ENCODE measurements around the gene PHLDA1. TPM values are rescaled to one million over a fixed set of nuclear protein-coding genes. Genes with fewer than 3 reads are reported as not detected.
"Not testable (repeated sequence)": the region's sequence is repeated elsewhere in the genome, so short reads cannot be mapped to it uniquely, and the experiment has no call there.

The PHLDA1 gene
- total RNA-seq, 1 experiment from 2014 or later, result 4.9 TPM

DNA sequence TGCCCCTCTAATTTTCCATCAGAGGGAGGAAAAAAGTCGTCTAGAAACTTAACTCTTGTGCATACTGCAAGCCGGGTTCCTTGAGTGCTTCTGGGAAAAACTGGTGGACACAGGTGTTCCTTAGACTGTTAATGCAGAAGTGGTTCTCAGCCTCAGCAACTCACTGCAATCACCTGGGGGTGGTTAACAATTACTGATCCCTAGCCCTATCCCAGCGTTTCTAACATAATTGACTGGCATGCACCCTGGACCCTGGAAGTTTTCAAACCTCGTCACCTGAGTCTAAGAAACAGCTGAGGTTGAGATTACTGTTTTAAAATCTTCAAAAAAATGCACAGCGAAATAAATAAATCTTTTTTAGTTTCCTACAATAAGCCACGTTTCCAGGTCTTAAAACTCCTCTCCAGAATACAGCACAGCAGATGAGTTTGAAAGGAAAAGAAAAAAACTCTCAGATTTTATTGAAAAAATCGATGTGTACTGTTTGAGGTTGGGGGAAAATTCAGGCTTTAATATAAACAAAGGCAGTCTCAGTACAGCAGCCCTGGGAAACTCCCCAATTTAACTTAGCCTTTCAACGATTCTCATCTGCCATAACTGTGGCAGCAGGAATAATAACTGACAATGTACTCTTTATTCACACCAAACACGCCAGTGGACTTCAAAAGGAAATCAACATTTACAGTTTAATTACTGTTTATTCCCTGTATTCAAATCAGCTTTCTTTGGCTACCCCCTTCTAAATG lies 45.4 kb downstream of the PHLDA1 start:
- BruUV-seq (replicated peaks), result no TSS peak
- Histone ChIP-seq H3K36me3 (ENCODE audit: insufficient read depth, low read length, poor library complexity, severe bottlenecking) (no peaks in the 10 kb centered on the region), H3K27me3 (replicated peaks; ENCODE audit: insufficient read depth, low read depth, low read length, poor library complexity) (no peaks in the 10 kb centered on the region), H3K9me3 (ENCODE audit: low read depth, low read length, poor library complexity, severe bottlenecking) (no peaks in the 10 kb centered on the region), H3K27ac (ENCODE audit: low read depth, low read length, poor library complexity, severe bottlenecking) (no peak overlapping the region), H3K4me1 (ENCODE audit: insufficient read depth, low read length, poor library complexity, severe bottlenecking) (peaks cover 5% of the 10 kb centered on the region), H3K4me3 (ENCODE audit: low read depth, low read length, poor library complexity, severe bottlenecking) (no peak overlapping the region)
- POLR2A ChIA-PET (ENCODE audit: low non-redundant PET), result no interaction called here
- CTCF ChIA-PET, result no interaction called here
- no peak for TF ChIP-seq EZH2 (IDR thresholded peaks at IDR 0.05; ENCODE audit: borderline replicate concordance, low read depth, low read length, poor library complexity, severe bottlenecking)
- TF ChIP-seq CTCF (conservative IDR thresholded peaks at IDR 0.05; ENCODE audit: low read depth, low read length), result no peak
- no peak for DNase-seq (ENCODE audit: low spot score)
- intact Hi-C loops (cut with micrococcal nuclease; ENCODE audit: unreplicated experiment), result no loop called here

DNA sequence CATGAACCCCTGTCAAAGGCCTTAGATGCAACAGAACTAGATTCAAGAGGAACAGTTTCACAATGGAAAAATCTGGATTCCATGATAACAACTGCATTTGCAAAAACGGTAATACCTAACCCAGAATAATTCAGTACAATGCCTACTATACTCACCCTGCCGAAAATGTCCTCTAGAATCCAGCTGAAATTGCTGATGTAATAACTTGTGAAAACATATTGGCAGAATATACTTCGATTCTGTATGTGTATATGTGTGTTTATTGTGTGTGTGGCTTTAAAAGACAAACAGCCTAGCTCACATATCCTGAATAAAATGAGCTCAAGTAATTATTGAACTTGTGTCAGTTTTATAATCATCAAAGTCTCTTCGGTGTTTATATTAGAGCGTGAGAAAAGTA lies 46.0 kb downstream of the PHLDA1 start:
- Histone ChIP-seq H3K4me1 (ENCODE audit: insufficient read depth, low read length, poor library complexity, severe bottlenecking) (peaks cover 5% of the 10 kb centered on the region), H3K4me3 (ENCODE audit: low read depth, low read length, poor library complexity, severe bottlenecking) (no peak overlapping the region)

DNA sequence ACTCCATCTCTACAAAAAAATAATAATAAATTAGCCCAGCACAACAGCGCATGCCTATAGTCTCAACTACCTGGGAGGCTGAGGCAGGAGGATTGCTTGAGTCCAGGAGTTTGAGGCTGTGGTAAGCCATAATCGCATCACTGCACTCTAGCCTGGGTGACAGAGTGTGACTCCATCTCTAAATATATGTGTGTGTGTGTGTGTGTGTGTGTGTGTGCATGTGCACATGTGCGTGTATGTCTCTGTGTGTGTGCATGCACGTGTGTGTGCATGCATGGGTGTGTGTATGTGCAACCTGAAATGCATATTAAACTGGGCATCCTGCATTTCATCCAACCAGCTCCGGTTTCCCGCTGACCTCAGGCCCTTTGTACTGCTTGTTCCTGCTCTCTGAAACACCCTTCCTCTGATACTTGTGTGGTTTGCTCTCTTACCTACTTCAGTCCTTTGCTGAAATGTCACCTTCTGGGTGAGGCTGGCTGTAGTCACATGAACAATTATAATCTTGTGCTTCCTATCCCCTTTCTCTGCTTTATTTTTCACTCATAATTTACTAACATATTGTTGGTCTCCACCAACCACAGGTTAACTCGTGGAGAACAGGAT lies 46.9 kb downstream of the PHLDA1 start:
- Histone ChIP-seq H3K9me3 (ENCODE audit: low read depth, low read length, poor library complexity, severe bottlenecking) (no peaks in the 10 kb centered on the region), H3K27ac (ENCODE audit: low read depth, low read length, poor library complexity, severe bottlenecking) (no peak overlapping the region), H3K27me3 (replicated peaks; ENCODE audit: insufficient read depth, low read depth, low read length, poor library complexity) (no peaks in the 10 kb centered on the region), H3K4me3 (ENCODE audit: low read depth, low read length, poor library complexity, severe bottlenecking) (no peak overlapping the region), H3K36me3 (ENCODE audit: insufficient read depth, low read length, poor library complexity, severe bottlenecking) (no peaks in the 10 kb centered on the region), H3K4me1 (ENCODE audit: insufficient read depth, low read length, poor library complexity, severe bottlenecking) (peaks cover 6% of the 10 kb centered on the region)
- no TSS peak for BruUV-seq (replicated peaks)
- CTCF ChIA-PET, result no interaction called here
- TF ChIP-seq EZH2 (IDR thresholded peaks at IDR 0.05; ENCODE audit: borderline replicate concordance, low read depth, low read length, poor library complexity, severe bottlenecking) (no peak), CTCF (conservative IDR thresholded peaks at IDR 0.05; ENCODE audit: low read depth, low read length) (no peak)
- POLR2A ChIA-PET (ENCODE audit: low non-redundant PET), result no interaction called here
- intact Hi-C loops (cut with micrococcal nuclease; ENCODE audit: unreplicated experiment), result no loop called here
- no peak for DNase-seq (ENCODE audit: low spot score)

More for the DNA sequence above, 46.0 kb downstream of the PHLDA1 start:
- H3K27ac ChIP-seq (ENCODE audit: low read depth, low read length, poor library complexity, severe bottlenecking), result no peak overlapping the region
- intact Hi-C loops (cut with micrococcal nuclease; ENCODE audit: unreplicated experiment), result no loop called here
- DNase-seq (ENCODE audit: low spot score), result no peak
- TF ChIP-seq CTCF (conservative IDR thresholded peaks at IDR 0.05; ENCODE audit: low read depth, low read length) (no peak), EZH2 (IDR thresholded peaks at IDR 0.05; ENCODE audit: borderline replicate concordance, low read depth, low read length, poor library complexity, severe bottlenecking) (no peak)
- no TSS peak for BruUV-seq (replicated peaks)
- ChIA-PET POLR2A (ENCODE audit: low non-redundant PET) (no interaction called here), CTCF (no interaction called here)
- H3K27me3 ChIP-seq (replicated peaks; ENCODE audit: insufficient read depth, low read depth, low read length, poor library complexity), result no peaks in the 10 kb centered on the region
- H3K36me3 ChIP-seq (ENCODE audit: insufficient read depth, low read length, poor library complexity, severe bottlenecking), result no peaks in the 10 kb centered on the region
- no peaks in the 10 kb centered on the region for H3K9me3 ChIP-seq (ENCODE audit: low read depth, low read length, poor library complexity, severe bottlenecking)

- DNase-seq (ENCODE audit: low spot score); intact Hi-C loops (cut with micrococcal nuclease; ENCODE audit: unreplicated experiment); CTCF ChIA-PET; POLR2A ChIA-PET (ENCODE audit: low non-redundant PET); BruUV-seq (replicated peaks); H3K27me3 ChIP-seq (replicated peaks; ENCODE audit: insufficient read depth, low read depth, low read length, poor library complexity); H3K4me3 ChIP-seq (ENCODE audit: low read depth, low read length, poor library complexity, severe bottlenecking); H3K9me3 ChIP-seq (ENCODE audit: low read depth, low read length, poor library complexity, severe bottlenecking); H3K36me3 ChIP-seq (ENCODE audit: insufficient read depth, low read length, poor library complexity, severe bottlenecking); H3K27ac ChIP-seq (ENCODE audit: low read depth, low read length, poor library complexity, severe bottlenecking): not testable (repeated sequence)
- peaks cover 15% of the 10 kb centered on the region for H3K4me1 ChIP-seq (ENCODE audit: insufficient read depth, low read length, poor library complexity, severe bottlenecking)
These were observed 47.7 kb downstream of the PHLDA1 start for GRCh38 chr12:75983851-75984250.
